Vagina (tissue), 2 donors: Measurements from ENCODE around the gene DNER.

Experiments used
- CTCF ChIP-seq, 3 experiments: fragments of 450-650 bp in 2 of 3; fragments of 200-600 bp in 1 of 3; sonication (generic) in 1 of 3; IDR thresholded peaks; one replicate each; pipeline ENCODE4 v1.5.1; 2017 to 2019; ENCODE audit warnings: antibody characterized with exemption in 3 of 3, mild to moderate bottlenecking in 2 of 3, moderate library complexity in 2 of 3
- POLR2A ChIP-seq, 2 donors: fragments of 450-650 bp; IDR thresholded peaks; one replicate each; pipeline ENCODE4 v1.6.1; 2017; ENCODE audit warnings: antibody characterized with exemption in 2 of 2, mild to moderate bottlenecking in 2 of 2, moderate library complexity in 2 of 2

GRCh38 chr2:229669841-229670240 is 44.5 kb downstream of the DNER start:
- no peak for TF ChIP-seq CTCF (IDR thresholded peaks at IDR 0.05)
- TF ChIP-seq POLR2A (IDR thresholded peaks at IDR 0.05): no peak
